ENCODE data around the gene ZNF22.

DNA sequence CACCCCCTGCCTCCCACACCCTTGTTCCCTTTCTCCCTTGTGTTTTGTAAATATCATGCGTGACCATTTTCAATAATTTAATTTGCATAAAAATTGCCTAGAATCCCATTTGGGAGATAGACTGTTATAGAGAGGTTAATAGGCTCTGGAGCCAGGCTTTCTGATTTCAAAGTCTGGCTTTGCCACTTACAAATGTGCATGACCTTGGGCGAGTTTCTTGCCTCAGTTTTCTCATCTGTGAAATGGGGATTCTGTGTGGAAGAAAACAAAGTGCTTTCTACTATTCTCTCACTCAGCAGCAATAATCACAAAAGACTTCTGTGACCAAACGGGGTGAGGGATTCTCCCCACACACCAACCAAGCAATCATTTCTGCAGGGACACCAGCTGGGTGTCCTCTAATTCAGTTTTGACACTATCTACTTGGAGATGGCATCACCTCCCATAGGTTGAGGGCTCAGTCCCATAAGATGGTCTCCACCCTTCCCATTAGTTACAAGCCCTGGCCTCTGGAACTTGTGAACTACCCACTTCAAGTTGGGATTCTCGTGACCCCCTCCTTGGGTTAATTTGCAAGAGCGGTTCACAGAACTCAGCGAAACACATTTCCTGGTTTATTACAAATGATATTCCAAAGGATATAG, 3.5 kb upstream of the ZNF22 start:
- TF ChIP-seq EZH2 (IDR thresholded peaks at IDR 0.05) (no peak), JUND (IDR thresholded peaks at IDR 0.05) (no peak), ZNF274 (IDR thresholded peaks at IDR 0.05; ENCODE audit: low read depth, low read length) (no peak), CTCF (IDR thresholded peaks at IDR 0.05 in 2 of 3, conservative IDR thresholded peaks at IDR 0.05 in 1 of 3; ENCODE audit: borderline replicate concordance in 1 of 3, insufficient read depth in 1 of 3, low read depth in 2 of 3, low read length in 2 of 3) (no peak), SRF (IDR thresholded peaks at IDR 0.05; ENCODE audit: low read depth) (no peak), CEBPB (IDR thresholded peaks at IDR 0.05; ENCODE audit: low read depth) (no peak)
